Measurements from ENCODE around the gene CR1. TPM values are rescaled to one million over a fixed set of nuclear protein-coding genes. Genes with fewer than 3 reads are reported as not detected.

Gene CR1
- total and polyA plus RNA-seq, 2 of the 4 experiments (the other 2 are of a cell fraction), result not detected

- Histone ChIP-seq H2BK15ac (ENCODE audit: low read depth, low read length) (no peak overlapping the region), H2AFZ (replicated peaks; ENCODE audit: low read length, poor library complexity) (no peak overlapping the region), H2BK20ac (ENCODE audit: low read depth, low read length) (no peak overlapping the region), H2AK5ac (ENCODE audit: low read depth, low read length) (no peak overlapping the region), H3K9ac (ENCODE audit: low read depth, low read length) (no peak overlapping the region), H3K27ac (ENCODE audit: insufficient read depth, low read length) (no peak overlapping the region), H4K20me1 (ENCODE audit: insufficient read depth, low read length) (no peaks in the 10 kb centered on the region), H3K27me3 (ENCODE audit: control insufficient read depth, insufficient read depth, low read length) (peaks cover 17% of the 10 kb centered on the region), H3K18ac (ENCODE audit: low read depth, low read length) (no peak overlapping the region), H3K23ac (ENCODE audit: low read depth, low read length) (no peak overlapping the region), H4K5ac (ENCODE audit: low read depth, low read length) (no peak overlapping the region), H4K8ac (ENCODE audit: low read depth in 2 of 2, low read length in 2 of 2) (no peak overlapping the region), H3K4ac (ENCODE audit: low read depth, low read length) (no peak overlapping the region), H2BK5ac (ENCODE audit: low read depth, low read length, poor library complexity, severe bottlenecking) (no peak overlapping the region), H3K36me3 (ENCODE audit: control insufficient read depth, insufficient read depth, low read length) (no peaks in the 10 kb centered on the region), H3K4me1 (ENCODE audit: control insufficient read depth, insufficient read depth, low read length) (no peaks in the 10 kb centered on the region), H3K56ac (ENCODE audit: extremely low read depth, insufficient read depth, low read length) (no peak overlapping the region), H2AK9ac (replicated peaks; ENCODE audit: low read depth, low read length, poor library complexity) (no peak overlapping the region), H3K4me3 (ENCODE audit: insufficient read depth, low read depth, low read length) (no peak overlapping the region), H3K9me1 (ENCODE audit: insufficient read depth, low read length) (no peaks in the 10 kb centered on the region), H3K4me2 (ENCODE audit: low read depth, low read length) (no peak overlapping the region), H3K79me1 (ENCODE audit: low read depth in 1 of 2, low read length in 2 of 2) (no peaks in the 10 kb centered on the region), H2BK120ac (ENCODE audit: low read depth, low read length) (no peak overlapping the region), H3K14ac (replicated peaks; ENCODE audit: low read depth, low read length) (no peak overlapping the region), H3K9me3 (ENCODE audit: control insufficient read depth, insufficient read depth, low read length) (no peaks in the 10 kb centered on the region), H4K91ac (ENCODE audit: insufficient read depth, low read depth, low read length) (no peak overlapping the region)
- WGBS, 2 experiments (ENCODE audit: extremely low coverage in 2 of 2, insufficient read length in 1 of 2), result no CpG with 5 or more reads among the region's 1 CpG
- intact Hi-C loops (cut with micrococcal nuclease) (no loop called here), in situ Hi-C loops (cut with MboI; ENCODE audit: low sequenced_read_pairs) (no loop called here), dilution Hi-C loops (cut with HindIII; ENCODE audit: low sequenced_read_pairs, unreplicated experiment) (no loop called here)
- ATAC-seq (ENCODE audit: low read depth) (no peak), DNase-seq (no peak)
- ChIA-PET CTCF (no interaction called here), POLR2A (ENCODE audit: unreplicated experiment) (no interaction called here)
- TF ChIP-seq POLR2A (IDR thresholded peaks at IDR 0.05; ENCODE audit: low read depth, low read length), result no peak
- TF ChIP-seq SMC3 (IDR thresholded peaks at IDR 0.05; ENCODE audit: low read depth, low read length), result no peak
- no peak for TF ChIP-seq RFX5 (IDR thresholded peaks at IDR 0.05; ENCODE audit: low read depth, low read length)
- no peak for TF ChIP-seq MXI1 (IDR thresholded peaks at IDR 0.05; ENCODE audit: borderline replicate concordance, low read depth, low read length)
- TF ChIP-seq, protein P1, sequence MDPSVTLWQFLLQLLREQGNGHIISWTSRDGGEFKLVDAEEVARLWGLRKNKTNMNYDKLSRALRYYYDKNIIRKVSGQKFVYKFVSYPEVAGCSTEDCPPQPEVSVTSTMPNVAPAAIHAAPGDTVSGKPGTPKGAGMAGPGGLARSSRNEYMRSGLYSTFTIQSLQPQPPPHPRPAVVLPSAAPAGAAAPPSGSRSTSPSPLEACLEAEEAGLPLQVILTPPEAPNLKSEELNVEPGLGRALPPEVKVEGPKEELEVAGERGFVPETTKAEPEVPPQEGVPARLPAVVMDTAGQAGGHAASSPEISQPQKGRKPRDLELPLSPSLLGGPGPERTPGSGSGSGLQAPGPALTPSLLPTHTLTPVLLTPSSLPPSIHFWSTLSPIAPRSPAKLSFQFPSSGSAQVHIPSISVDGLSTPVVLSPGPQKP (IDR thresholded peaks at IDR 0.05; ENCODE audit: borderline replicate concordance, low read depth, low read length), result no peak
- TF ChIP-seq MAZ (IDR thresholded peaks at IDR 0.05; ENCODE audit: borderline replicate concordance, low read depth, low read length), result no peak
- no peak for TF ChIP-seq CHD1 (IDR thresholded peaks at IDR 0.05; ENCODE audit: low read depth, low read length)
- TF ChIP-seq, protein P2, sequence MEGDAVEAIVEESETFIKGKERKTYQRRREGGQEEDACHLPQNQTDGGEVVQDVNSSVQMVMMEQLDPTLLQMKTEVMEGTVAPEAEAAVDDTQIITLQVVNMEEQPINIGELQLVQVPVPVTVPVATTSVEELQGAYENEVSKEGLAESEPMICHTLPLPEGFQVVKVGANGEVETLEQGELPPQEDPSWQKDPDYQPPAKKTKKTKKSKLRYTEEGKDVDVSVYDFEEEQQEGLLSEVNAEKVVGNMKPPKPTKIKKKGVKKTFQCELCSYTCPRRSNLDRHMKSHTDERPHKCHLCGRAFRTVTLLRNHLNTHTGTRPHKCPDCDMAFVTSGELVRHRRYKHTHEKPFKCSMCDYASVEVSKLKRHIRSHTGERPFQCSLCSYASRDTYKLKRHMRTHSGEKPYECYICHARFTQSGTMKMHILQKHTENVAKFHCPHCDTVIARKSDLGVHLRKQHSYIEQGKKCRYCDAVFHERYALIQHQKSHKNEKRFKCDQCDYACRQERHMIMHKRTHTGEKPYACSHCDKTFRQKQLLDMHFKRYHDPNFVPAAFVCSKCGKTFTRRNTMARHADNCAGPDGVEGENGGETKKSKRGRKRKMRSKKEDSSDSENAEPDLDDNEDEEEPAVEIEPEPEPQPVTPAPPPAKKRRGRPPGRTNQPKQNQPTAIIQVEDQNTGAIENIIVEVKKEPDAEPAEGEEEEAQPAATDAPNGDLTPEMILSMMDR (conservative IDR thresholded peaks at IDR 0.05; ENCODE audit: low read depth, low read length), result no peak
- no peak for TF ChIP-seq NFE2L2 (IDR thresholded peaks at IDR 0.05; ENCODE audit: low read depth, low read length)
- no peak for TF ChIP-seq RCOR1 (IDR thresholded peaks at IDR 0.05; ENCODE audit: insufficient replicate concordance, low read length)
- TF ChIP-seq FOS (IDR thresholded peaks at IDR 0.05; ENCODE audit: low read depth, low read length), result no peak
- TF ChIP-seq CEBPB (IDR thresholded peaks at IDR 0.05; ENCODE audit: low read depth, low read length), result no peak
- TF ChIP-seq BHLHE40 (IDR thresholded peaks at IDR 0.05; ENCODE audit: low read depth, low read length), result no peak
- TF ChIP-seq, protein P3, sequence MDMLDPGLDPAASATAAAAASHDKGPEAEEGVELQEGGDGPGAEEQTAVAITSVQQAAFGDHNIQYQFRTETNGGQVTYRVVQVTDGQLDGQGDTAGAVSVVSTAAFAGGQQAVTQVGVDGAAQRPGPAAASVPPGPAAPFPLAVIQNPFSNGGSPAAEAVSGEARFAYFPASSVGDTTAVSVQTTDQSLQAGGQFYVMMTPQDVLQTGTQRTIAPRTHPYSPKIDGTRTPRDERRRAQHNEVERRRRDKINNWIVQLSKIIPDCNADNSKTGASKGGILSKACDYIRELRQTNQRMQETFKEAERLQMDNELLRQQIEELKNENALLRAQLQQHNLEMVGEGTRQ (IDR thresholded peaks at IDR 0.05; ENCODE audit: low read depth, low read length), result no peak
- BruUV-seq (replicated peaks), result no TSS peak
These were observed 170.4 kb downstream of the CR1 start for GRCh38 chr1:207666342-207666741.

All from IMR-90 (cell line).